ENCODE data around the gene NMD3. TPM values are rescaled to one million over a fixed set of nuclear protein-coding genes. Genes with fewer than 3 reads are reported as not detected.

NMD3 gene
- total and polyA plus RNA-seq, 2 of the 13 experiments (the other 11 are each of a cell fraction or from before 2014, with no cell fraction given): 44.2 to 55.2 TPM

GRCh38 chr3:161221806-161222600 is 892 bp downstream of the NMD3 start:
- Histone ChIP-seq H3K36me3 (replicated peaks in 1 of 2; ENCODE audit: control insufficient read depth in 1 of 2, insufficient read depth in 2 of 2, low read length in 2 of 2) (peaks cover 0 to 21% of the 10 kb centered on the region in 2 experiments; a peak in 3 of 5 replicates), H3K27ac (ENCODE audit: extremely low read length, insufficient read depth, low read length) (peak overlapping the region; percentile 90), H3K79me2 (ENCODE audit: insufficient read depth, low read length) (peaks cover 56% of the 10 kb centered on the region), H3K9ac (ENCODE audit: insufficient read depth, low read depth, low read length) (peak overlapping the region; percentile 98), H3K27me3 (ENCODE audit: control insufficient read depth in 1 of 2, insufficient read depth in 2 of 2, low read length in 2 of 2) (no peaks in the 10 kb centered on the region; a peak in 2 of 5 replicates), H3K4me1 (ENCODE audit: insufficient read depth, low read length) (peaks cover 42% of the 10 kb centered on the region), H3K9me3 (ENCODE audit: low read length) (no peaks in the 10 kb centered on the region; the same call in 1 of the 2 replicates), H2AFZ (ENCODE audit: low read length) (no peak overlapping the region), H3K4me2 (ENCODE audit: low read depth, low read length) (peak overlapping the region; percentile 83), H3K4me3 (replicated peaks in 1 of 3; ENCODE audit: insufficient read depth in 1 of 3, low read depth in 2 of 3, low read length in 3 of 3) (peak overlapping the region; percentile 84 to 99 (median 92)), H4K20me1 (ENCODE audit: insufficient read depth, low read length) (peaks cover 20% of the 10 kb centered on the region)
- FAIRE-seq (no peak), ATAC-seq (no peak), DNase-seq (ENCODE audit: low spot score) (no peak)
- POLR2A ChIA-PET: interaction anchor here (0.7 to 1.7 kb wide), 7 partner anchors 12 to 200 kb away, joined by 3 to 6 read pairs (median 4); no protein-coding TSS in a partner anchor
- 2% methylated on average over 19 of the region's 19 CpGs for WGBS (ENCODE audit: low lambda C conversion rate)
- in situ Hi-C loops (cut with HindIII; ENCODE audit: extremely low pct_ligation_motif_present, low pct_unique_long_range_greater_than_20kb): loop anchor here (10.0 kb wide), 1 partner anchor 467 kb away; the partner anchor contains the start of gene PPM1L
- TF ChIP-seq ZNF318 (CRISPR knock-in tag; IDR thresholded peaks at IDR 0.05) (no peak), ZNF121 (CRISPR knock-in tag; IDR thresholded peaks at IDR 0.05) (peak; percentile 91), AGO2 (optimal IDR thresholded peaks at IDR 0.05; ENCODE audit: low read depth, low read length) (no peak), NBN (conservative IDR thresholded peaks at IDR 0.05) (no peak), ZNF256 (CRISPR knock-in tag; conservative IDR thresholded peaks at IDR 0.05) (no peak), HINFP (CRISPR knock-in tag; IDR thresholded peaks at IDR 0.05; ENCODE audit: low read depth) (no peak), ZNF510 (CRISPR knock-in tag; IDR thresholded peaks at IDR 0.05; ENCODE audit: low read depth) (no peak)
- CTCF ChIA-PET (ENCODE audit: low intra/inter-chr PET ratio, low total read pairs): no interaction called here
- intact Hi-C loops (cut with micrococcal nuclease; ENCODE audit: unreplicated experiment): loop anchor here (5.0 to 10.0 kb wide), 3 partner anchors 40 to 657 kb away; partner anchors contain the start of gene KPNA4
- no TSS peak for BruUV-seq (replicated peaks)
